Liver (tissue), 9 donors: ENCODE measurements around the gene DPT. TPM values are rescaled to one million over a fixed set of nuclear protein-coding genes. Genes with fewer than 3 reads are reported as not detected.

Experiments
- DNase-seq: peaks from one replicate; pipeline ENCODE4 v3.0.0-alpha.2; 2017; ENCODE audit warnings: low spot score
- H3K27ac ChIP-seq, 2 donors: one replicate each; pipeline ENCODE4 v1.7.0; 2013; ENCODE audit warnings: inconsistent platforms in 2 of 2, low read length in 2 of 2, control low read depth in 1 of 2, low read depth in 1 of 2, mild to moderate bottlenecking in 1 of 2
- H3K27me3 ChIP-seq, 4 donors: one replicate each; pipeline versions ENCODE4 v1.6.1 to v1.7.0; 2013; ENCODE audit warnings: low read length in 3 of 4, inconsistent platforms in 1 of 4, mild to moderate bottlenecking in 1 of 4, moderate library complexity in 1 of 4; ENCODE audit not compliant: control insufficient read depth in 4 of 4, insufficient read depth in 4 of 4
- H3K36me3 ChIP-seq, 4 donors: one replicate each; pipeline versions ENCODE4 v1.6.1 to v1.7.0; 2013; ENCODE audit warnings: low read length in 3 of 4, mild to moderate bottlenecking in 3 of 4, low read depth in 1 of 4, moderate library complexity in 1 of 4; ENCODE audit not compliant: control insufficient read depth in 4 of 4, insufficient read depth in 3 of 4
- H3K4me1 ChIP-seq, 4 donors: one replicate each; pipeline versions ENCODE4 v1.6.1 to v1.7.0; 2013; ENCODE audit warnings: low read length in 3 of 4, mild to moderate bottlenecking in 3 of 4, moderate library complexity in 1 of 4; ENCODE audit not compliant: control insufficient read depth in 4 of 4, insufficient read depth in 4 of 4
- H3K4me3 ChIP-seq, 3 donors: one replicate each; pipeline versions ENCODE4 v1.6.1 to v1.7.0; 2013; ENCODE audit warnings: low read length in 3 of 3, control low read depth in 1 of 3, low read depth in 1 of 3, mild to moderate bottlenecking in 1 of 3
- H3K9ac ChIP-seq, 2 donors: one replicate each; pipeline ENCODE4 v1.7.0; 2013; ENCODE audit warnings: low read length in 2 of 2, mild to moderate bottlenecking in 2 of 2, moderate library complexity in 2 of 2, control low read depth in 1 of 2, low read depth in 1 of 2
- H3K9me3 ChIP-seq, 4 donors: one replicate each; pipeline versions ENCODE4 v1.6.1 to v1.7.0; 2013; ENCODE audit warnings: low read length in 3 of 4; ENCODE audit not compliant: control insufficient read depth in 4 of 4
- ATF3 ChIP-seq: IDR thresholded peaks from 2 replicates; pipeline ENCODE4 v1.6.1; 2016; ENCODE audit warnings: antibody characterized with exemption
- CTCF ChIP-seq: fragments of 150-350 bp; IDR thresholded peaks from 2 replicates; pipeline ENCODE4 v1.5.1; 2017; ENCODE audit warnings: improper control_type of control experiment, low read depth, low read length; ENCODE audit not compliant: missing input control
- EGR1 ChIP-seq, 2 donors: IDR thresholded peaks; 2 replicates each; pipeline ENCODE4 v1.6.1; 2016 to 2018; ENCODE audit warnings: antibody characterized with exemption in 2 of 2, low read depth in 2 of 2
- FOXA1 ChIP-seq: IDR thresholded peaks from 2 replicates; pipeline ENCODE4 v1.6.1; 2016; ENCODE audit warnings: antibody characterized with exemption
- GABPA ChIP-seq, 2 donors: IDR thresholded peaks in 1 of 2; conservative IDR thresholded peaks in 1 of 2; 2 replicates each; pipeline ENCODE4 v1.6.1; 2016; ENCODE audit warnings: antibody characterized with exemption in 2 of 2, mild to moderate bottlenecking in 1 of 2, moderate library complexity in 1 of 2
- HNF4A ChIP-seq, 2 donors: conservative IDR thresholded peaks; 2 replicates each; pipeline ENCODE4 v1.6.1; 2016; ENCODE audit warnings: antibody characterized with exemption in 2 of 2, mild to moderate bottlenecking in 2 of 2
- JUND ChIP-seq, 2 donors: IDR thresholded peaks; 2 replicates each; pipeline ENCODE4 v1.6.1; 2016; ENCODE audit warnings: antibody characterized with exemption in 2 of 2
- MAX ChIP-seq: IDR thresholded peaks from 2 replicates; pipeline ENCODE4 v1.6.1; 2016; ENCODE audit warnings: antibody characterized with exemption
- NR2F2 ChIP-seq: IDR thresholded peaks from 2 replicates; pipeline ENCODE4 v1.6.1; 2016; ENCODE audit warnings: antibody characterized with exemption
- RAD21 ChIP-seq, 2 donors: IDR thresholded peaks; 2 replicates each; pipeline ENCODE4 v1.6.1; 2016; ENCODE audit warnings: antibody characterized with exemption in 2 of 2, mild to moderate bottlenecking in 2 of 2
- REST ChIP-seq: IDR thresholded peaks from 2 replicates; pipeline ENCODE4 v1.6.1; 2016; ENCODE audit warnings: antibody characterized with exemption, mild to moderate bottlenecking
- RXRA ChIP-seq, 2 donors: IDR thresholded peaks; 2 replicates each; pipeline ENCODE4 v1.6.1; 2017 to 2018; ENCODE audit warnings: antibody characterized with exemption in 2 of 2, mild to moderate bottlenecking in 1 of 2
- SP1 ChIP-seq: IDR thresholded peaks from 2 replicates; pipeline ENCODE4 v1.6.1; 2018; ENCODE audit warnings: antibody characterized with exemption, mild to moderate bottlenecking
- TAF1 ChIP-seq: conservative IDR thresholded peaks from 2 replicates; pipeline ENCODE4 v1.6.1; 2016; ENCODE audit warnings: antibody characterized with exemption, mild to moderate bottlenecking
- YY1 ChIP-seq: IDR thresholded peaks from 2 replicates; pipeline ENCODE4 v1.6.1; 2016; ENCODE audit warnings: antibody characterized with exemption, mild to moderate bottlenecking
- ZBTB33 ChIP-seq: IDR thresholded peaks from 2 replicates; pipeline ENCODE4 v1.6.1; 2016; ENCODE audit warnings: antibody characterized with exemption
- WGBS: extraction: QIAGEN DNeasy Blood & Tissue Kit; methylation state at CpG from one replicate; pipeline ENCODE4 v1.1.7; 2013; 5-methylcytosine and 5-hydroxymethylcytosine counted together
- polyA plus RNA-seq, 2 donors: library from polyadenylated mRNA; stranded (reverse) in 1 of 2; unstranded in 1 of 2; fragments of 200-250 nt in 1 of 2; fragments of >200 nt in 1 of 2; fragmentation: Nextera tagmentation in 1 of 2; extraction: Ambion mirVana in 1 of 2; gene quantifications; one replicate each; pipeline versions ENCODE4 v1.2.1 to v1.2.3, GENCODE V29; 2013 to 2015
- total RNA-seq, 2 donors: library from RNA; depleted of rRNA; stranded (reverse); fragments of >200 nt; gene quantifications; one replicate each; pipeline ENCODE4 v1.2.3, GENCODE V29; 2014
- donor health status: healthy.
- donor health status: healthy.
- donor health status: healthy.
- donor health status: healthy.
- donor health status: healthy.

Gene DPT
- total and polyA plus RNA-seq, 4 donors: 0.42 to 5.0 (median 3.0) TPM

- 95% methylated on average over 4 of the region's 4 CpGs for WGBS
- no peak for DNase-seq
- TF ChIP-seq HNF4A (conservative IDR thresholded peaks at IDR 0.05) (no peak), SP1 (no peak), JUND (IDR thresholded peaks at IDR 0.05) (no peak), MAX (no peak), NR2F2 (no peak), RXRA (IDR thresholded peaks at IDR 0.05) (no peak), GABPA (IDR thresholded peaks at IDR 0.05 in 1 of 2, conservative IDR thresholded peaks at IDR 0.05 in 1 of 2) (no peak)
Observed at GRCh38 chr1:168760781-168761180, 31.8 kb upstream of the DPT start.

DNA sequence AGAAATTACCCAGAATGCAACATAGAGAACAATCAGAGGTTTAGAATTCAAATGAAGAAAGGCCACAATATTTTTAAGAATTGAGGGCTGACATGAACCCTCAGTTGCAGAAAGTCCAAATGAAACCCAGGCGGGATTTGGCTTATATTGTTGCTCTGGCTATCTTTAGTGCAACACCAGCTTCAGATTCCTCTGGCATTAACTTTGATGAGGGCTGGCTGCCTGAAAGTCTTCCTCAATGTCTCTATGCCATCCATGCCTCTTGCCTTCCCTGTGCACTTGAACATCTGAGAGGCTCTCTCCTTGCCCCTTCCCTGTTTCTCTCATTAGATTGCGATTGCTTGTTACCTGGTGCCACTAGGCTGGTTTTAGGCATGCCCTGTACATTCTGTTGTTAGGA lies 31.2 kb upstream of the DPT start:
- no peak overlapping the region for H3K27ac ChIP-seq
- no peaks in the 10 kb centered on the region for H3K27me3 ChIP-seq
- no peaks in the 10 kb centered on the region for H3K4me1 ChIP-seq
- no peak overlapping the region for H3K9ac ChIP-seq
- H3K9me3 ChIP-seq: no peaks in the 10 kb centered on the region
- no peak overlapping the region for H3K4me3 ChIP-seq
- H3K36me3 ChIP-seq: no peaks in the 10 kb centered on the region
- DNase-seq: no peak
- WGBS: 99% methylated on average over 2 of the region's 2 CpGs
- no peak for TF ChIP-seq SP1
- TF ChIP-seq MAX: no peak
- TF ChIP-seq YY1: no peak
- no peak for TF ChIP-seq ZBTB33
- TF ChIP-seq RXRA (IDR thresholded peaks at IDR 0.05): no peak
- TF ChIP-seq HNF4A (conservative IDR thresholded peaks at IDR 0.05): no peak
- TF ChIP-seq REST: no peak
- TF ChIP-seq ATF3: no peak
- TF ChIP-seq FOXA1: no peak
- no peak for TF ChIP-seq NR2F2
- no peak for TF ChIP-seq TAF1
- no peak for TF ChIP-seq CTCF
- no peak for TF ChIP-seq JUND (IDR thresholded peaks at IDR 0.05)
- TF ChIP-seq EGR1 (IDR thresholded peaks at IDR 0.05; ENCODE audit: low read depth in 2 of 2): no peak
- no peak for TF ChIP-seq RAD21 (IDR thresholded peaks at IDR 0.05)

More at GRCh38 chr1:168760781-168761180, 31.8 kb upstream of the DPT start:
- no peaks in the 10 kb centered on the region for H3K9me3 ChIP-seq
- H3K27me3 ChIP-seq: no peaks in the 10 kb centered on the region
- H3K9ac ChIP-seq: no peak overlapping the region
- H3K27ac ChIP-seq: no peak overlapping the region
- no peak overlapping the region for H3K4me3 ChIP-seq
- no peaks in the 10 kb centered on the region for H3K4me1 ChIP-seq
- no peaks in the 10 kb centered on the region for H3K36me3 ChIP-seq
